ENCODE data around the gene PLD1. TPM values are rescaled to one million over a fixed set of nuclear protein-coding genes. Genes with fewer than 3 reads are reported as not detected.

PLD1 gene
- total RNA-seq, 1 experiment from 2014 or later = 5.3 TPM

GRCh38 chr3:171653701-171654100 is 156.6 kb downstream of the PLD1 start:
- ChIA-PET CTCF (interaction anchor here (0.7 kb wide), 1 partner anchor 20 kb away, joined by 3 read pairs; no protein-coding TSS in a partner anchor), POLR2A (no interaction called here)
- no peak for TF ChIP-seq CTCF (IDR thresholded peaks at IDR 0.05; ENCODE audit: insufficient read depth in 1 of 2, low read depth in 1 of 2, low read length in 1 of 2, severe bottlenecking in 1 of 2, unreplicated experiment in 1 of 2)
- Mint-ChIP-seq H3K27ac (ENCODE audit: unreplicated experiment) (no peak overlapping the region), H3K4me1 (ENCODE audit: low read depth, unreplicated experiment) (no peaks in the 10 kb centered on the region), H3K36me3 (ENCODE audit: insufficient read depth, unreplicated experiment) (no peaks in the 10 kb centered on the region), H3K9me3 (ENCODE audit: unreplicated experiment) (no peaks in the 10 kb centered on the region), H3K27me3 (ENCODE audit: insufficient read depth, unreplicated experiment) (no peaks in the 10 kb centered on the region), H3K4me3 (ENCODE audit: unreplicated experiment) (no peak overlapping the region)
- no peaks in the 10 kb centered on the region for H3K4me1 ChIP-seq
- no peaks in the 10 kb centered on the region for H3K9me3 ChIP-seq
- no TSS peak for BruUV-seq (replicated peaks)
- intact Hi-C loops (cut with micrococcal nuclease; ENCODE audit: unreplicated experiment) = no loop called here
- no peak for DNase-seq
- no peak overlapping the region for H3K4me3 ChIP-seq (ENCODE audit: low read depth, low read length)
- H3K36me3 ChIP-seq (ENCODE audit: control insufficient read depth, insufficient read depth, low read length) = no peaks in the 10 kb centered on the region
- no peaks in the 10 kb centered on the region for H3K27me3 ChIP-seq (replicated peaks; ENCODE audit: control insufficient read depth, insufficient read depth, low read length)

GRCh38 chr3:171652932-171653331 is 157.4 kb downstream of the PLD1 start:
- Mint-ChIP-seq H3K4me3 (ENCODE audit: unreplicated experiment) (no peak overlapping the region), H3K27me3 (ENCODE audit: insufficient read depth, unreplicated experiment) (no peaks in the 10 kb centered on the region), H3K27ac (ENCODE audit: unreplicated experiment) (no peak overlapping the region), H3K9me3 (ENCODE audit: unreplicated experiment) (no peaks in the 10 kb centered on the region), H3K4me1 (ENCODE audit: low read depth, unreplicated experiment) (no peaks in the 10 kb centered on the region), H3K36me3 (ENCODE audit: insufficient read depth, unreplicated experiment) (no peaks in the 10 kb centered on the region)
- H3K4me3 ChIP-seq (ENCODE audit: low read depth, low read length) = no peak overlapping the region
- no TSS peak for BruUV-seq (replicated peaks)
- TF ChIP-seq CTCF (IDR thresholded peaks at IDR 0.05; ENCODE audit: insufficient read depth in 1 of 2, low read depth in 1 of 2, low read length in 1 of 2, severe bottlenecking in 1 of 2, unreplicated experiment in 1 of 2) = no peak
- POLR2A ChIA-PET = no interaction called here
- H3K9me3 ChIP-seq = no peaks in the 10 kb centered on the region
- intact Hi-C loops (cut with micrococcal nuclease; ENCODE audit: unreplicated experiment) = no loop called here
- no peak for DNase-seq
- no peaks in the 10 kb centered on the region for H3K36me3 ChIP-seq (ENCODE audit: control insufficient read depth, insufficient read depth, low read length)
- no peaks in the 10 kb centered on the region for H3K4me1 ChIP-seq
- CTCF ChIA-PET = no interaction called here
- no peaks in the 10 kb centered on the region for H3K27me3 ChIP-seq (replicated peaks; ENCODE audit: control insufficient read depth, insufficient read depth, low read length)

- H3K9me3 ChIP-seq = no peaks in the 10 kb centered on the region
- no peaks in the 10 kb centered on the region for H3K36me3 Mint-ChIP-seq (ENCODE audit: insufficient read depth, unreplicated experiment)
- DNase-seq = no peak
- POLR2A ChIA-PET = no interaction called here
- CTCF ChIA-PET = no interaction called here
- no peaks in the 10 kb centered on the region for H3K4me1 Mint-ChIP-seq (ENCODE audit: low read depth, unreplicated experiment)
- TF ChIP-seq CTCF (IDR thresholded peaks at IDR 0.05; ENCODE audit: insufficient read depth in 1 of 2, low read depth in 1 of 2, low read length in 1 of 2, severe bottlenecking in 1 of 2, unreplicated experiment in 1 of 2) = no peak
- no peaks in the 10 kb centered on the region for H3K27me3 ChIP-seq (replicated peaks; ENCODE audit: control insufficient read depth, insufficient read depth, low read length)
- H3K27me3 Mint-ChIP-seq (ENCODE audit: insufficient read depth, unreplicated experiment) = no peaks in the 10 kb centered on the region
- H3K27ac Mint-ChIP-seq (ENCODE audit: unreplicated experiment) = no peak overlapping the region
- no peak overlapping the region for H3K4me3 Mint-ChIP-seq (ENCODE audit: unreplicated experiment)
- no peaks in the 10 kb centered on the region for H3K9me3 Mint-ChIP-seq (ENCODE audit: unreplicated experiment)
- intact Hi-C loops (cut with micrococcal nuclease; ENCODE audit: unreplicated experiment) = loop anchor here (5.0 to 10.0 kb wide), 2 partner anchors 685 to 692 kb away; no protein-coding TSS in a partner anchor
- BruUV-seq (replicated peaks) = no TSS peak
- no peaks in the 10 kb centered on the region for H3K4me1 ChIP-seq
- no peaks in the 10 kb centered on the region for H3K36me3 ChIP-seq (ENCODE audit: control insufficient read depth, insufficient read depth, low read length)
- H3K4me3 ChIP-seq (ENCODE audit: low read depth, low read length) = no peak overlapping the region
These were observed 160.2 kb downstream of the PLD1 start for GRCh38 chr3:171649911-171650592.

Data from Caco-2 (cell line).